ENCODE results near the gene GABRB2.

- TF ChIP-seq CTCF (conservative IDR thresholded peaks at IDR 0.05; ENCODE audit: low read length) (no peak), EZH2phosphoT487 (IDR thresholded peaks at IDR 0.05; ENCODE audit: borderline replicate concordance, low read depth, low read length) (no peak)
Observed at GRCh38 chr5:161380486-161380885, 166.0 kb downstream of the GABRB2 start.
